GM12892 (cell line): ENCODE results near the gene GLS2.
"Not testable (repeated sequence)": the region's sequence is repeated elsewhere in the genome, so short reads cannot be mapped to it uniquely, and the experiment has no call there.

ENCODE experiments used
- POLR2A ChIP-seq: IDR thresholded peaks from 2 replicates; pipeline ENCODE4 v1.6.1; 2011; ENCODE audit warnings: low read depth, low read length, control low read depth
- TAF1 ChIP-seq: IDR thresholded peaks from 2 replicates; pipeline ENCODE4 v1.6.1; 2011; ENCODE audit warnings: low read depth, mild to moderate bottlenecking, control low read depth, low read length, borderline replicate concordance

- TF ChIP-seq POLR2A, TAF1: not testable (repeated sequence)
These were observed 11.9 kb upstream of the GLS2 start for GRCh38 chr12:56499879-56500278.
